GM18502 (cell line): Measurements from ENCODE around the gene DTX1.

ENCODE experiments used
- ATAC-seq: cut with Tn5 transposase; IDR thresholded peaks from one replicate; pipeline ENCODE4 v1.9.1; 2021; ENCODE audit warnings: mild to moderate bottlenecking; ENCODE audit not compliant: unreplicated experiment, poor library complexity

The DTX1 gene

DNA sequence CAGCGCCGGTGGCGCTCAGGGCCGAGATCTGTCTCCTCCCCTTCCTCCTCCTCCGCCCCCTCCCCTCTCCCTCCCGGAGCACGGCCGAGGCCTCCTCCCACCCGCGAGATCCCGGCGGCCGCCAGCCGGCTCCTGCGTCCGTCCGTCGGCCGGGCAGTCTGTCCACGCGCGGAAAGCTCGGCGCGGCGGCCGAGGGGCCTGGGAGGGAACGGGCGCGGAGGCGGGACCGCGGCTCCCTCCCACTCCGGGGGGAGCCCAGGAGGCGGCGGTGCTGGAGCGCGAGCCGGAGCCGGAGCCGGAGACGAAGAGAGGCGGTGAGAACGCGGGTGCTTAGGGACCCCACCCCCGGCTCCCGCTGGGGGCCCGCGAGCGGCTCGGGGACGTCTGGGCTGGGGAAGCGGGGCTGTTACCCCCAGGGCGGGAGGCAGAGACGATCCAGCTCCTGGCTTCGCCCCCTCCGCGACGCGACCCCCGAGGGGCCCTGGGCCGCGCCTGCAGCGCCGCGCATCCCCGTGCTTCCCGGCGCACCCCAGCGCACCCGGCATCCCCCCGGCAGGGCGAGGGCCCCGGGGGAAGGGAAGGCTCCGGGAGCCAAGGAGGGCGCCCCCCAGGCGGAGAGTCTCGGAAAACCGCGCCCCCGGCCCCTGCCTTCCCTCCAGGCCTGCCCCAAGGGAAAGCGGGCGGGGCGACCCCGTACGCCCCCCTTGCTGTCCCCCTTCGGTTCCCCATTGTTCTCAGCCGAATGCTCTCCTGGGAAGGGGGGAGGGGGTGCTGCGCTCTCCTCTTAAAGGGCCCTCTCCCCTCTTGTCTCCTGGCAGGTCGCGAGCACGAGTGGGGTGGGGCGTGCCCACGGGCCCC, at the start of gene DTX1:
Gene DTX1, plus strand, starts transcription at position 100 of the 858 bp plus-strand sequence. CDS start 1,463 bp downstream, outside the sequence.
- ATAC-seq, result no peak

DNA sequence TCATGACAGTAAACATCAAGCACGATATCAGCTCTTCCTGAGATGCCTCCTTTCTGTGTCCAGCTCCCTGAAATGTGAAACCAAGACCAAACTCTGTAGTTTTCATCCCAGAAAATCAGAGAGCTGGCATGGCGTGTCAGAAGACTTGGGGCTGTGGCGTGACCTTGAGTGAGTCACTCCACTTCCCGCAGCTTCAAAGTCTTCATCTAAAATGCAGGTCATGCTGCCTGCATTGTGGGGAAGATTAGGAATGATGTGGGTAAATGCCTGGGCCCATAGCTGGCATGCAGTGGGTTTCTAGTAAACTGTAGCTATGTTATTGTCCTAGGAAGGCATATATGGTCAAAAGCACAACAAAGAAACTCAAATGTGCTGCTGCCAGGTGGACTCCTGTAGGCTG, 49.4 kb upstream of the DTX1 start:
- ATAC-seq, result no peak

DNA sequence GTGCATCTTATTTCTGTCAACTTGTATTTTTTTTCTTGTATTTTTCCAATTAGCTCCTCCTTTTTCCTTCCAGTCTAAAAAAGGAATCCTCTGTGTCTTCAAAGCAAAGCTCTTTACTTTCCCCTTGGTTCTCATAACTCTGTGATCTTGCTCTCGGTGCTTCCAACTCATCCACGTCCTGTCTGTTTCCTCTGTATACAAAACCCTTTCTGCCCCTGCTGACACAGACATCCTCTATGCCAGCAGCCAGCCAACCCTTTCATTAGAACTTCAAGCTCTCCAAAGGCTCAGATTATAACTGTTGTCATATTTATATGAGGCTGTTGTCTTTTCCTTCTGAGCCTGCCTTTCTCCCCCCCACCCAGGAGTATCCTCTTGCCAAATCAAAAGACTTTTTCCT, 45.8 kb upstream of the DTX1 start:
- ATAC-seq, result no peak

DNA sequence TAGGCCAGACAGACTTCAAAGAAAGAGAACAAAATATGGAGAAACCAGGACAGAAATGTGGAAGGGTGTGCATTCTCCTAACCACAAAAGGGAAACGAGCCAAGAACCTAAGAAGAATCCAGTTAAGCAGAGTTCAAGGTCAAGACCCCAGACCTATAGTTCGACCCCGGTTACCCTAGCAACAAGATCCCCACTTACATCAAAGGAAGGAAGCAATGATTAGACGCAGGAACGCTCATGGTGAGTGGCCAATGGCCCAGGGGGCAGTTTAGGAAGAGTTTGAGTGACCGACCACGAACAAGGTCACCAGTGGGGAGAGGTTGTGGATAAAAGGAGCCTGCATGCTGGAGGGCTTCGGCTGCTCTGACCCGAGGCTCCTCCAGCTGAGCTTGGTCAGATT, 42.0 kb upstream of the DTX1 start:
- no peak for ATAC-seq

- ATAC-seq, result no peak
Observed at GRCh38 chr12:113016796-113017195, 39.7 kb upstream of the DTX1 start.

DNA sequence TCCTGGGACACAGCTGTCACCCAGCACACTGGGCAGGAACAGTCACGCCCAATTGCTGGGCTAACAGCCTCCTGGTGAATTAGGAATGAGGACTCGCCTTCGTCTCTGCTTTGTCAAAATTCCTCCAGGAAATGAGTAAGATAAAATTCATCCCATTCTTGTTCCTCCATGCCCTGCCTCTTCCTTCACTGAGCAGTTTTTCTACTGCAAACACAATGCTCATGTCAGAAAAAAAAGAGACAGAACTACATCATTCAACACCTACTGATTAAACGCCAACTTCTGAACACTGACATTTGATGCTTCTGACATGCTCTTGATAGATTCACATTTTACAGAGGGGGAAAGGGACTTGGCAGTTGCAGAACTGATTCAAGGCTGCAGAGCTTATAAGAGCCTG, 37.5 kb upstream of the DTX1 start:
- no peak for ATAC-seq

GRCh38 chr12:113021500-113021899, 35.0 kb upstream of the DTX1 start:
- ATAC-seq, result no peak

DNA sequence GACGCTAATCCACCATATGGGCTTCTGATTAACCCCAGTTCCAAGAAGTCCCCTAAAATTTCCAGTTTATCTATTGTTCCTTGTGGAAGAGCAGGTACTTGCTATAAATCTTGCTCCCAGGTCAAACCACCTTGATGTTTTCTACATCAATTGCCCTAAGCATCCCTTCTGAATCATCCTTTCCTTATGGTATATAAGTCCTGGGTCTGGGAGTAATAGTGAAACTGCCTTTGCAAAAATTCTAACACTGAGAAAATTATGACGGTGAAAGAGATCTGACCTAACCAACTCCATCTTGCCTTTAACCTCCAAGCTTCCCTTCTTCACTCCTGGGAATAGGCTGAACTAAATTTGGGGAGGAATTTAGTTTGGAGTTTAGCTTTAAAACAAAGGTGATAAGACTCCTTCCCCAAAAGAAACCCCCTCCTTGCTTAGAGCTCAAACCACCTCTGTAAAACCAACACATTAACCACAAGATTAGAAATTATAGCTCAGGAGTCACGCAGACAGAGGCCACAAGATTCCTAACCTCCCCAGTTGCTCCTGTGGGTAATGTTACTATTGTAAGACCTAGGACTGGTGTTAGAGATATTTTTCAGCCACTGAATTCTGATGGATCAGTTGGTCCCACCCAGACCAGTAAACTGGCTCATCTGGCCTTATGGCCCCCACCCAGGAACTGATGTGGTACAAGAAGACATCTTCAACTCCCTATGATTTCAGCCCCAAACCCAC, 33.8 kb upstream of the DTX1 start:
- ATAC-seq, result no peak

DNA sequence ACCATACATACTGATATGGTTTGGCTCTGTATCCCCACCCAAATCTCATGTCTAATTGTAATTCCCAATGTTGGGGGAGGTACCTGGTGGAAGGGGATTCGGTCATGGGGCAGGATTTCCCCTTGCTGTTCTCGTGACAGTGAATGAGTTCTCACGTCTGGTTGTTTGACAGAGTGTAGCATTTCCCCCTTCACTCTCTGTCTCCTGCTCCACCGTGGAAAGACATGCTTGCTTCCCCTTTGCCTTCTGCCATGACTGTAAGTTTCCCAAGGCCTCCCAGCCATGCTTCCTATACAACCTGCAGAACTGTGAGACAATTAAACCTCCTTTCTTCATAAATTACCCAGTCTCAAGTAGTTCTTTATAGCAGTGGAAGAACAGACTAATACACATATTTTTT, 28.8 kb upstream of the DTX1 start:
- no peak for ATAC-seq

DNA sequence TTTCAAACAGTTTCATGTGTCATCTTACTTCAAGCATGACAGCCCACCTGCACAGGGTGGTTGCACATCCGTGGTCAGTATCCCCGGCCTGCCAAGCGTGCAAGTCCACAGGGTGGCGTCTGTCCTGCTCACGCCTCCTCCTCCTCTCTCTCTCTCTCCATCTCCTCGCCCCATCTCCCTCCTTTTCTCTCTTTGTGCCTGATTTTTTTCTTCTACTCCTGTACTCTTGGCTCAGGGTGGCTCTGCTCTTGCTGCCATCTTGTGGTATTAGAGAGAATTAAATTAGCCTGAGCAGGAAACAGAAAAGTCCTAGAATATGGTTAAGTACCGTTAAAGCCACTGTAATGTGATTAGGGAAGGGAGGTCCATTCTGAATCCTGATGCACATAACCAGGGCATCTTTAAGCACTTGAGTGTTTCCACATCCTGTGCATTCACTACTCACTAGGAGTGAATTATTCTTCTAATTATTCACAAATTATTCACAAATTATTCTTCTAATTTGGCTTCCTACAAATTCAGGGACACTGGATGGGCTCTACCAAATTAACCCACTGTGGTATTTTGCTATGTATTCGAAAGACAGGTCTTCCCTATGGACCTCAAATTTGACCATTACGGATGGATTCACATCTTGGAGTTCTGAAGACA, 25.5 kb upstream of the DTX1 start:
- no peak for ATAC-seq

- no peak for ATAC-seq
Observed at GRCh38 chr12:113039911-113040445, 16.6 kb upstream of the DTX1 start.

DNA sequence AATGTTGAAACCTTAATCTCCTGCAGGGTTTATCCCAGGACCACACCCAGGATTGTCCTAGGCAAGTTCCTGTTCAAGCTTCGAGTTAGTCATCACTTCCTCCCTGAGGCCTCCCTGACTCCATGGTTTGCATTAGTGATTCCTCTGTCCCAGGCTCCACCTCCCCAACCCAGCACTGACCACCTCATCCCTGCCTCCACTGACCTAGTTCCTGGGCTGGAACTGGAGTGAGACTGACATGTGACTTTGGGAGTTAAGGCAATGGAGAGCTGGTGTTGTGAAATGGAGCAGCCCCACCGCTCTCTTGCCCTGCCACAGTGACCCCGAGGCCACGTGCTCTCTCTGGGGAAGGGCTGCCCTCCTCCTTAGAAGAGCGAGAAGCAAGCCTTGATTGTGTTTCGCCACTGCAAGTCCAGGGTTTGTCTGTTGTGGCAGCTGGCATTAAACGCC, 15.8 kb upstream of the DTX1 start:
- ATAC-seq, result no peak

- ATAC-seq, result no peak
Observed at GRCh38 chr12:113041560-113041959, 15.0 kb upstream of the DTX1 start.

DNA sequence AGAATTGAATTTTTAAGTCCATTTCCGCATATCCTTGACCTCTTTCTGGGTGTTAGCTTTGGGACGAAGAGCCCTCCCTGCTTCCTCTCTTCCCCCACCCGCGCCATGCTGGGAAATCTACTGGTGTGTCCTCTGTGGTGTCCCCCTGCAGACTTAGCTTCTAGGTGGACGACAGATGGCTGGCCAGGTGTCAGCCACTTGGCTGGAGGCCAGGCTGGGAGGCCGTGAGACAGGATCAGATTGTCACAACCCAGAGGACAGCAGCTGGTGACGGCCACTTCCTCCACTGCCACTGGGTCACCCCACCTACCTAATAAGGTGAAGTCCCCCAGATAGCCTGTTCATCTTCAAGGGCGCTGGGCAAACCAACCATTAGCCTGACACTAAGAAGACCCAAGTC, 13.3 kb upstream of the DTX1 start:
- no peak for ATAC-seq

GRCh38 chr12:113044516-113044915, 12.0 kb upstream of the DTX1 start:
- no peak for ATAC-seq

DNA sequence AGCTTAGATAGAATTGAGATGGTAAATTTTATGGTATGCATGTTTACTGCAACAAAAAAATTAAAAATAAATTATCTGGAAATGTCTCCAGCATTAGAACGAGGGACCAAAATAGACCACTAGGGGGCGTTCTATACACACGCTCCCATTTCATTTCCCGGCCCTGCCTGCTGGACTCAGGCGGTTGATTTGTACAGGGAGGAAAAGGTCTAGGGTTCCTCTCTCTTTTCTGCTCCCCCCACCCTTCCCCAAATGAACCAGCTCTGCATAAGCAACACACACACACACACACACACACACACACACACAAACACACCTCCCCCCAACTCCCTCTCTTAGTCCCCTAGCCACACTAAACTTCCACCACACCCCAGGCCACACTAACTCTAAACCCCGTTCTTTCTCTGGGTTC, 7.8 kb upstream of the DTX1 start:
- ATAC-seq, result no peak

GRCh38 chr12:113049976-113050742, 6.4 kb upstream of the DTX1 start:
- ATAC-seq, result no peak

GRCh38 chr12:113050795-113051194, 5.7 kb upstream of the DTX1 start:
- ATAC-seq, result no peak

GRCh38 chr12:113051759-113052158, 4.8 kb upstream of the DTX1 start:
- ATAC-seq, result no peak

DNA sequence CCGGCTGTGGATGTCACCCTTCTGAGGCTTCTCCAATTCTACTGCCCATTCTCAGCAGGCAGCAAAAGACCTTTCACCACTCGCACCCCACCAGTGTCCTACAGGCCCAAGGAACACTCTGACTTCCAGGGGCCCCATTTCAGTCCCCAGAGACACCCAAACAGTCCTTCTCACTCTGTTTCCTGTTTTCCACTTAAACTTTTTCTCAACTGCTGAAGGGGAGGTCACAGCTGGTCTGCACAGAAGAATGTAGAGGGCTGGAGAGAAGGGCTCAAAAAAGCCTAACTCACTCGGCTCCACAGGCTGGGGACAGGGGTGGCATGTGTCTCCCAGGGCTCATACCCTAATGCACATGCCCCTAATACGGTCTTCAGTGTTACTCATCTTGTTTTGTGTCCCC, 4.2 kb upstream of the DTX1 start:
- ATAC-seq, result no peak
